AG04450 (cell line): ENCODE results near the gene OGG1. TPM values are rescaled to one million over a fixed set of nuclear protein-coding genes. Genes with fewer than 3 reads are reported as not detected.

Experiments used
- CTCF ChIA-PET: fragments of 300-600, 350-600 bp; formaldehyde crosslinking; extraction: SDS; loops from one replicate; lab custom pipeline; 2022; ENCODE audit warnings: antibody characterized with exemption, inconsistent platforms; lab: Charles Lee
- POLR2A ChIA-PET: fragments of 350-600 bp; formaldehyde crosslinking; extraction: SDS; loops from one replicate; lab custom pipeline; 2021; ENCODE audit warnings: antibody characterized with exemption, inconsistent platforms; lab: Yijun Ruan, JAX
- DNase-seq: peaks from one replicate; pipeline ENCODE4 v3.0.0-alpha.2; 2011; ENCODE audit warnings: low read depth, low spot score
- H3K27ac ChIP-seq: one replicate; pipeline ENCODE4 v1.5.1; 2012; ENCODE audit warnings: low read depth, low read length, control low read depth
- H3K27me3 ChIP-seq: one replicate; pipeline ENCODE4 v1.6.0; 2012; ENCODE audit warnings: low read length; ENCODE audit not compliant: control insufficient read depth, insufficient read depth
- H3K4me3 ChIP-seq: 2 replicates; pipeline ENCODE4 v1.5.1; 2011; ENCODE audit warnings: mild to moderate bottlenecking, low read depth, low read length, control low read depth
- H3K9me3 ChIP-seq: 2 replicates; pipeline ENCODE4 v1.5.1; 2012; ENCODE audit warnings: low read length; ENCODE audit not compliant: control insufficient read depth, insufficient read depth
- polyA plus RNA-seq: library from polyadenylated mRNA; depleted of rRNA; stranded (reverse); fragments of >200 nt; gene quantifications from 2 replicates; pipeline ENCODE4 v1.2.3, GENCODE V29; 2011
- TF ChIP-seq, protein P1 (sequence below): IDR thresholded peaks from 2 replicates; pipeline ENCODE4 v1.5.1; 2011; ENCODE audit warnings: low read depth, low read length, control low read depth, inconsistent platforms

Gene OGG1
- polyA plus RNA-seq, 1 experiment, result 23.5 TPM

DNA sequence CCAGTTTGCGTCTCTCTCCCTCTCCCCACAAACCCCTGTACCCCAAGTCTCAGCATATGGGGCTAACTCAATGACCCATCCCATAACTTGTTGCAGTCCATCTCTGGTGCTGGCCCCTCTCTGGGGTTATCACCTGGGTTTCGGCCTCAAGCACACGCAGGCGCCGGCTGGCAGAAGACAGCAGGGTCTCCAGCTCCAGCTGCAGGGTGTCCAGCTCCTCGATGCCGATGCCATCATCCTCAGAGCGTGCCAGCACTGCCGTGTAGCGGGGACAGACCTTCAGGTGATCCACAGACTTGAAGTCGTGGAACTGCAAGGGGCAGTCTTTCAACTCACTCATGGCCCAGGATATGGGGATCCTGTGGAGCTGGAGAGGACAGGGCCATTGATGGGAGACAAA, 41.4 kb downstream of the OGG1 start:
- POLR2A ChIA-PET, result no interaction called here
- CTCF ChIA-PET, result no interaction called here
- Histone ChIP-seq H3K9me3 (peaks cover 2% of the 10 kb centered on the region; the same call in 1 of the 2 replicates), H3K4me3 (peak overlapping the region; percentile 99; the same call in 1 of the 2 replicates), H3K27ac (no peak overlapping the region), H3K27me3 (no peaks in the 10 kb centered on the region)
- DNase-seq, result no peak
- TF ChIP-seq, protein P1, sequence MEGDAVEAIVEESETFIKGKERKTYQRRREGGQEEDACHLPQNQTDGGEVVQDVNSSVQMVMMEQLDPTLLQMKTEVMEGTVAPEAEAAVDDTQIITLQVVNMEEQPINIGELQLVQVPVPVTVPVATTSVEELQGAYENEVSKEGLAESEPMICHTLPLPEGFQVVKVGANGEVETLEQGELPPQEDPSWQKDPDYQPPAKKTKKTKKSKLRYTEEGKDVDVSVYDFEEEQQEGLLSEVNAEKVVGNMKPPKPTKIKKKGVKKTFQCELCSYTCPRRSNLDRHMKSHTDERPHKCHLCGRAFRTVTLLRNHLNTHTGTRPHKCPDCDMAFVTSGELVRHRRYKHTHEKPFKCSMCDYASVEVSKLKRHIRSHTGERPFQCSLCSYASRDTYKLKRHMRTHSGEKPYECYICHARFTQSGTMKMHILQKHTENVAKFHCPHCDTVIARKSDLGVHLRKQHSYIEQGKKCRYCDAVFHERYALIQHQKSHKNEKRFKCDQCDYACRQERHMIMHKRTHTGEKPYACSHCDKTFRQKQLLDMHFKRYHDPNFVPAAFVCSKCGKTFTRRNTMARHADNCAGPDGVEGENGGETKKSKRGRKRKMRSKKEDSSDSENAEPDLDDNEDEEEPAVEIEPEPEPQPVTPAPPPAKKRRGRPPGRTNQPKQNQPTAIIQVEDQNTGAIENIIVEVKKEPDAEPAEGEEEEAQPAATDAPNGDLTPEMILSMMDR, result no peak

DNA sequence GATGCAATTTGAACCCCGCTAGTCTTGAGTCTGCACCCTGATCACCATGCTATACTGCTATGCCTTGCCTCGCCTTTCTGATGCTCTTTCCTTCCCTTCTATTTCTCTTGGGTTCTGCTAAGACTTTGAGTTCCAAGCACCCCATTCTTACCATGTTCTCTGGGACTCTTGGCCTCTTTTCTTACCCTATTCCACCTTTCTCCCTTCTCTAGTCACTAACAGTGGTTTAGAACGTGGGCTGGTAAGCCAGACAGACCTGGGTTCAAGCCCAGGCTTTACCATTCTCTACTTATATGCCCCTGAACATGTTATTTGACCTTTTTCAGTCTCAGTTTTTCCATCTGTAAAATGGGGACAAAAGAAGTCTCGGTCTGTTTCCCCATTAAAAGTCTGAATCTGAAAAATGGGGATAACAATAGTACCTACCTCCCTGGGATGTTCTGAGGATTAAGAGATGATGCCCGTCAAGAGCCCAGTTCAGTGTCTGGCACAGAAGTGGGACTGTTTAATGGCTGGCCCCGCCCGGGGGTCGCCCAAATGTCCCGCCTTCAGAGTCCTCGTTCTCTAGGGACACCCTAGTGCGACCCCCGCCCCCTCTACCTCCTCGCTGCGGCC, 42.1 kb downstream of the OGG1 start:
- TF ChIP-seq, protein P1, result no peak
- DNase-seq, result no peak
- ChIA-PET POLR2A (interaction anchor here (0.8 to 1.8 kb wide), 6 partner anchors 14 to 223 kb away, joined by 4 to 18 read pairs (median 8); partner anchors contain the start of genes BRPF1, CAMK1 and OGG1), CTCF (interaction anchor here (0.6 to 1.1 kb wide), 3 partner anchors 18 to 154 kb away, joined by 3 to 4 read pairs (median 4); partner anchors contain the start of gene BRPF1)
- peaks cover 2% of the 10 kb centered on the region; the same call in 1 of the 2 replicates for H3K9me3 ChIP-seq
- H3K27ac ChIP-seq, result peak overlapping the region; percentile 93
- H3K27me3 ChIP-seq, result no peaks in the 10 kb centered on the region
- peak overlapping the region; percentile 99 for H3K4me3 ChIP-seq

DNA sequence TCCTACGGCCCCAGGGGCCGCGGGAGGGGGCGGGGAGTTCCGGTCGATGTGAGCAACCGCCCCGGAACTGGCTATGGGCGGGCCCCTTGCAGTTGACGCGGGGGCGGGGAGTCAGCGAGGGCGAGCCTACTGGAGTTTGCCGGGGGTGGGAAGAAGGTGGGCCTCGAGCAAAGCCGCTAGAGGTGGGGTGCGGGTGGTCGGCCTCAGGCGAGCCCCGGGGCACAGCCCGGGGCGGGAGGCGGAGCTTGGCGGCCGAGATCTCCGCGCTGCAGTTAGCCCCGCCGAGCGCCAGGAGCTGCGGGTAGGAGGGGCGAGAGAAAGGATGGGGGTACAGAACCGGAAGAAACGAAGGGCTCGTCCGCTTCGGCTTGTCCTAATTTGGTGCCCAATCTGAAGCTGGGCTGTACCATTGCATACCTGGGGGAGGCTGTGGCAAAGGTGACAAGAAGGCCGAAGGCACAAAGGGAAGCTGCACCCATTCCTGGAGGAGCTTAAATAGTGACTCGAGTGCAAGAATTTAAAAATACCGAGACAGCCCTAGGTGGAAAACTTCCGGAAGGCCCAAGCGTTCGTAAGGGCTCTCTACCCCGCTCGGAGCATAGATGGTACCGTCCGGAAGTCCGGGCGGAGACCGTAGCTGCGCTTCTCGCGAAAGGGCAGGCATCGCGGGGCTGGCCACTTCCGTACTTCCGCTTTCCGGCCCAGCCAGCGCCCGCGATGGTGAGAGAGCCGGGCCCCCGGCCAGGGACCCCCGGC, 42.8 kb downstream of the OGG1 start, which contains the start of the genes ARPC4 and TADA3:
Gene ARPC4, plus strand, starts transcription at position 678 of the 756 bp plus-strand sequence. Its CDS starts 40 bp downstream, at position 718.
Gene TADA3, minus strand, starts transcription at position 69 of the 756 bp plus-strand sequence. CDS start 1,007 bp downstream, outside the sequence.
- H3K27me3 ChIP-seq, result no peaks in the 10 kb centered on the region
- TF ChIP-seq, protein P1, result no peak
- peak within 1 kb of the TSS; percentile 93 for H3K27ac ChIP-seq
- CTCF ChIA-PET, result interaction anchor here (0.6 to 1.1 kb wide), 5 partner anchors 8 to 190 kb away, joined by 3 to 8 read pairs (median 4); partner anchors contain the start of gene BRPF1
- peak; percentile 96 for DNase-seq
- peaks cover 2% of the 10 kb centered on the region; the same call in 1 of the 2 replicates for H3K9me3 ChIP-seq
- H3K4me3 ChIP-seq, result peak within 1 kb of the TSS; percentile 99
- POLR2A ChIA-PET, result interaction anchor here (0.6 to 1.8 kb wide), 14 partner anchors 13 to 223 kb away, joined by 3 to 18 read pairs (median 4); partner anchors contain the start of genes BRPF1, CAMK1, CRELD1 and IL17RC

DNA sequence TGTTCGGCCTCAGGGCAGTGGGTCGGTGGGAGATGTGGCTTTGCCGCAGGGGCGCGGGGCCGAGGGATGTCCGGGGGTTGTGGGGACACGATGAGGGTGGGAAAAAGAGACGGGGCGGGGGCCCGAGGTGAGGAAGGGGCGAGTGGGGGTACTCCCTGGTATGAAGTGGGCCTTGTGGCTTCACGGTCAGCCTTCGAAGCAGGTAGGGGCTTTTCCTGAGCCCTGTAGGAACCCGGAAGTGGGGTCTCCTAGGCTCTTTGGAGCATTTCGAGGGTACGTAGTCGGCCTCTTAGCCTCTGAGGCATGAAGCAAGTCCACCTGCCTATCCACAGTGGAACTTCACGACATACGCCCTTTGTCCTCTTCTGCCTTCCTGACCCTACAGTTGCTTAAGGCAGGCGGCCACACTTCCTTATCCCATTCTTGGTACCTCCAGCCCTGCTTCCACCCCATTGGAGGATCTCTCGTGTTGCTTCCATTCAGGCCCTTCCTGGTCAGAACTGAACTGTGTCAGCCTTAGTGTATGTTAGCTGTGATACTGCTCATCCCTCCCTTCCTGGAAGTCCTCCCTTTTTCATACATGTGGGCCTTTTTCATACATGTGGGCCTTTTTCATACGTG, 43.5 kb downstream of the OGG1 start:
- Histone ChIP-seq H3K27me3 (no peaks in the 10 kb centered on the region), H3K4me3 (peak overlapping the region; percentile 99), H3K27ac (peak overlapping the region; percentile 93), H3K9me3 (peaks cover 2% of the 10 kb centered on the region; the same call in 1 of the 2 replicates)
- CTCF ChIA-PET, result interaction anchor here (0.6 to 1.1 kb wide), 4 partner anchors 7 to 189 kb away, joined by 3 to 8 read pairs (median 4); no protein-coding TSS in a partner anchor
- DNase-seq, result no peak
- POLR2A ChIA-PET, result interaction anchor here (0.6 to 1.8 kb wide), 14 partner anchors 12 to 153 kb away, joined by 3 to 18 read pairs (median 4); partner anchors contain the start of genes BRPF1, CAMK1, CRELD1 and IL17RC
- TF ChIP-seq, protein P1, result no peak
